CD1c-positive myeloid dendritic cell (primary cell): ENCODE data around the gene CHST9.
"Not testable (repeated sequence)": the region's sequence is repeated elsewhere in the genome, so short reads cannot be mapped to it uniquely, and the experiment has no call there.

ENCODE experiments used
- DNase-seq: peaks from one replicate; pipeline ENCODE4 v3.0.0-alpha.2; 2016; ENCODE audit errors: extremely low spot score

CHST9 gene

DNA sequence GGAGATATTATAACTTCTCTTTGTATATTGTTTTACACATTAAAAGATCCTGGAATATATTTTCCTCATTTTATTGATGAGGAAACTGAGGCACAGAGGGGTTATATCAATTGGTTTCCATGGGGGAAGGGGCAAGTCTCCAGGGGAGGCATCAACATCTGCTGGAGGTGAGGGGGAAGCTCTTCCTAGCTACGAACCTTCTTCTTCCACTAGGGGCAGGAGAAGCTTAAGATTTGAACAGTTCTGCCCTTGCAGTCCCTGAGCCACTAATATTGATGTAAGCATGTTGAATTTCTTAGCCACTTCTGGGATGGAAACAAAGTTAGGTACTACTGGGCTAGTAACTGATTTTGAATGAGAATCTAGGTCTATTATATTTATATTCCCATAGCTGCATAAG lies 179.5 kb downstream of the CHST9 start:
- no peak for DNase-seq

DNA sequence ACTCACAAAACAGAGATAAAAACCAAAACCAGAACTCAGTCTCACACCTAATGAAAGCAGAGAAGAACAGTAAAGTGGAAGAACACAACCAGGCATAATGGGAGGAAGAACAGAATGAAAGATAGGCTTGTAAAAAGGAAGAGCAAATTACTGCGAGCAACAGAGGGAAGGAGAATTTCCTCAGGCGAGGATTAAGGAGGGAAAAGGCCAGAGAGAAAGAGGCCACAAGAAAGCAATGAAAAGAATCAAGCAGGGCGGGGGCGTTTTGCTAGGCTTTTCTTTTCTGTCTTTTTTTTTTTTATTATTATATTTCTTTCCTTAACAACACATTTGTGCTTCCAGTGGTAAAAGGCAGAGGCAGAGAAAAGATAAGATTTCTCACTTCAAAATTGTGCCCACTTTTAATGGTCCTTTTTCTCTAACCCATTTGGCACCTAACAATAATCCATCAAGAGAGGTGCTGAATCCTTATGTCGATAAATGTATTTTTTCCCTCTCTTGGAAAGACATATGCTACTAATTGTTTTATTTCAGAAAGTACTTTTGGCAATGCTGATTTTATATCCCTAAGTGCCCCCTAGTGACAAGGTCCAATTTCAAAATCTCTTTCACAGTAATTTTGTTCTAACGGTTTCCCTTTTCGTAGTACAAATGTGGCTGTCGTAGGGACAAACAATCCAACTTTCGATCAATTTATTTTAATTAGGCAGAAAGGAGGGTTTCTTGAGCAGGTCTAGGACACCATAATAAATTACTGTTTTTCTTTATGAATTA lies 180.9 kb downstream of the CHST9 start:
- no peak for DNase-seq

DNA sequence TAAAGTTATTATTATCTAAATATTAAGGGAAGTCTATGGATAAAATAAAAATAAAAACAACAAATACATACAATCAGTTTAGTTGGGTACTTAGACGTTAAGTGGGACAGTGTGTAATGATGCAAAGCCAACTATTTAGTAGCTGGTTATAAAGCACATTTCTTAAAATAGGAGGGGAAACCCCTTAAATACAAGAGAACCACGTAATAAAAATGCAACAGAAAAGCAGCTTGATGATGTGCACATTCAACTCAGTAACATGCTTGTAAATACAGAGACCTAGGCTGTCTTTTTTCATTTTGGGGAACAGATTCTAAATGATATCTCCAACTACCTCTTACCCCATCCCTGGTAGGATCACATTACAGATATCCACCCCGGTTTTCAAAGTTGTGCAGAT lies 185.3 kb downstream of the CHST9 start:
- DNase-seq: no peak

DNA sequence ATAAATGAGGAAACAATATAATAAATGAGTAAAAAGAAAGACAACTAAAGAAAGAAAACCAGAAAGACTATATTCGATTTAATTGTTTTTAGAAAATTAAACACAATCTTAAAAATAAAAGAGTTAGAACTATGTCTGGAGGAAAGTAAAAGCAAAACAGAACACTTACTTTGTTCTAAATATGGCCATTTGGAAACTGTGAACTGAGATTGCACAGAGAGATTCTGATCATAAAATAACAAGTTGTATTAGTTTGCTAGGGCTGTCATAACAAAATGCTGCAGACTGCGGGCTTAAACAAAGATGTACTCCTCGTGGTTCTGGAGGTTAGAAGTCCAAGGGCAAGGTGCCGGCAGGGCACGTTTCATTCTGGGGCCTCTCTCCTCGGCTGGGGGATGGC lies 191.5 kb downstream of the CHST9 start:
- DNase-seq: no peak

DNA sequence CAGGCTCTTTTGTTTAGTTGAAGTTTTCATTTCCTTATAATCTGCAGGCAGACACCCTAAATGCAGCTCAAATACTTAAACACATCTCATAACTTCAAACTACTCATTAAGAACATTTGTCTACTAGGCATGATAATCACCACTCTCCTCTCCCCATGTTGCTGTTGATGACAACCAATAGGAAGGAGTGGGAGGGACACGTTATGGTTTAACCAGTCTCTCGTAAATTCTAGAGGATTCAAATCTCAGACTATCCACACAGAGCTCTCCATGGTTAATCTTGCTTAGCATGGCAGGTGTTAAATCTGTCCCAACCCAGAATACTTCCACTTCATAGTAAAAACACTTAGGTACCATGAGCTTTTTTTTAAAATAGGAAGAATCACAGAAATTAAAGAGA lies 192.2 kb downstream of the CHST9 start:
- no peak for DNase-seq

GRCh38 chr18:26989842-26990241 lies 195.3 kb downstream of the CHST9 start:
- no peak for DNase-seq

- no peak for DNase-seq
These were observed 203.6 kb downstream of the CHST9 start for GRCh38 chr18:26981360-26982082.

GRCh38 chr18:26978812-26979341 lies 206.2 kb downstream of the CHST9 start:
- DNase-seq: no peak

DNA sequence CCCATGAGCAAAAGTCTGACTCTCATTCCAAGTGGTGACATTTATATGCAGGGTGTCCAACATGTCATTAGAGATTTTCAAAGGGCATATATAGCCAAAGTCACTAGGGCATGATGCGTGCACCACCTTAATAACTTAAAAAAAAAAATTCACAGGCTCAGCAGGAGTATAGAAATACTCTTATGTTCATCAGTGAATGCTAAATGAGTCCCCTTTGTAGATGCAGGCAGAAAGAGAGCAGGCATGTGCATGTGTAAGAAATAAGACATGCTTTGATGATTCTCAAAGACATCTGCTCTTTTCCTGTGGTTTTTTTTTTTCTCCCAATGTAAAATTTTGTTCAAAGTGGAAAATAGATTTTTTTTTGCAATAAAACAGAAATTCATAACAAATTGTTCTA lies 207.3 kb downstream of the CHST9 start:
- DNase-seq: no peak

GRCh38 chr18:26976206-26976605 lies 208.9 kb downstream of the CHST9 start:
- no peak for DNase-seq

DNA sequence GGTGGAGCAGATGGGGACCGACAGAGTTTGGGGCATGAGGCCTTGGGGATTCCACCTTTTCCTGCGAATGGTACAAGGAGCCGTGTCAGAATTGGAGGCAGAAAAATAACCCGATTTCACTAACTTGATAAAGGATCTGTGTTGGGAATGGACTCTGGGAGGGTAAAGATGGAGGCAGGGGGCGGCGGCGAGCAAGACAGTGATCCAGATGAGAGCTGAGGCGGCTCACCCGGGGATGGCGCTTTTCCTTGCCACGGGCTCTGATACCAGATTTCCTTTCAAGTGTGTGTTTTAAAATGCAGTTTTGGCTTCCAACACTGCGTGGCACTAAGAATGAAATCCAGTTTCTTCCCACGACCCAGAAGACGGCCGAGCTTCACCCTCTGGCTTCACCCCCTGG lies 212.6 kb downstream of the CHST9 start:
- DNase-seq: not testable (repeated sequence)

DNA sequence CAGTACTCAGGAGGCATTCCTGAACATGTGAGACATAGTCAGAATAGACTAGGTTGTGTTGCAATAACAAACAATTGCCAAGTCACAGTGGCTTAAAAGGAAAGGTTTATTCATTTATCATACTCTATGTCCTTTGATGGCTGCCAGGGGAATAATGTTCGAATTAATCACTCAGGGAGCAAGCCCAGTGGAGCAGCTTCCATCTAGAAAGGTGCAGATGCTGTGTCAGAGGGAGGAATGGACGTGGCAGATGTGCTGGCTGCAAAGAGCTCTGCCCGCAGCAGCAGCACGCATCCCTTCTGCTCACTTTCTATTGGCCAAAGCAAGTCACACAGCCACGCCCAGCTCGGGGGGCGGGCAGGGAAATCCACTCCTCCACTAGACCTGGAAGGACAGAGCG lies 213.7 kb downstream of the CHST9 start:
- DNase-seq: no peak

DNA sequence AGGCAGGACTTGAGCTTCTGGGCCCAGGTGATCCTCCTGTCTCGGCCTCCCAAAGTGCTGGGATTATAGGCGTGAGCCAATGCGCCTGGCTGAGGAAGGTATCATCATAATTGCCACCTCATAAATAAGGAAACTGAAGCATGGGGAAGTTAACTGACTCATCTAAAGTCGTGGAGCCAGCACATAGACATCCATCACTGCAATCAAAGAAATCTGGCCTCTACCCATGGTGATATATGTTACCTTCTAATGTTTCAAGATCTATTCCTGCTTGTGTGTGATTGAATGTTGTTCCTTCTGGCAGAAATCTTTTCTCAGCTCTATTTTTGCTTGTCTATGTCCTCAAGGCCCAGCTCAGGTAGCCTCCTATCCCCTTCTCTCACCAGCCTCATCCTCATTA lies 214.5 kb downstream of the CHST9 start:
- DNase-seq: no peak

DNA sequence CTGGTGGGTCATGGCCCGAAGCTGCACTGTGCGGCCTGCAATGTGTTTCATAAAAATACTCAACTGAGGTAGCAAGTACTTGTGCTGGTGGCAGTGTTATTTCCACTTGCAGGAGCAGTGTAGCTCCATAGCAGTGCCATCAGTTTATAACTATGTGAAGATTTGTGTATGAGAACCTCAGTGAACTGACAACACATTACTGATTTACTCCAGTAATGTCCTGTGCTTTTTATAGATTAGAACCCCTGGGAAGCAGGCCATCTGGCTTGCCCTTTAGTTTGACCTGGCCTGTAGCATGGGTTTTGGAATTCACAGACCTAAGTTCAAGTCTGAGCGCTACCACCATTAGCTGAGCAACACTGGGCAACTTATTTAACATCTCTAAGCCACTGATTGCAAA lies 219.9 kb downstream of the CHST9 start:
- no peak for DNase-seq

GRCh38 chr18:26963292-26963691 lies 221.8 kb downstream of the CHST9 start:
- DNase-seq: no peak

GRCh38 chr18:26961839-26962238 lies 223.3 kb downstream of the CHST9 start:
- DNase-seq: no peak

DNA sequence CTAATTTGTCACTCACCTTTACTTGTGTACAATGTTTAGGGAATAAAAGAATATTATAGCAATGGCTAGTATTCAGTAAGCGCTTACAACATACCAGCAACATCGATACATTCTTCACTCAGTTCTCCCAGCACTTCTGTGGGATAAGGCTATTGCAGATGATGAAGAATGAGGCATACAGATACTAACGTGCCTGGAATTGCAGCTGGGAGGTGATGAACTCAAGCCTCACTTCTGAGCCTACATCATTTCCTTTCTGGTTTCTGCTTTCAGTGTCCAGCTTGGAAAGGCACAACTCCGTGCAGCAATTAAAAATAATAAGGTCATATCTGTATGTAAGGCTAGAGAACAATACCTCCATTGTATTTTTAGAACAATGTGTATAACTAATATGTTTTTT lies 224.2 kb downstream of the CHST9 start:
- no peak for DNase-seq

- DNase-seq: no peak
These were observed 228.2 kb downstream of the CHST9 start for GRCh38 chr18:26956863-26957262.

DNA sequence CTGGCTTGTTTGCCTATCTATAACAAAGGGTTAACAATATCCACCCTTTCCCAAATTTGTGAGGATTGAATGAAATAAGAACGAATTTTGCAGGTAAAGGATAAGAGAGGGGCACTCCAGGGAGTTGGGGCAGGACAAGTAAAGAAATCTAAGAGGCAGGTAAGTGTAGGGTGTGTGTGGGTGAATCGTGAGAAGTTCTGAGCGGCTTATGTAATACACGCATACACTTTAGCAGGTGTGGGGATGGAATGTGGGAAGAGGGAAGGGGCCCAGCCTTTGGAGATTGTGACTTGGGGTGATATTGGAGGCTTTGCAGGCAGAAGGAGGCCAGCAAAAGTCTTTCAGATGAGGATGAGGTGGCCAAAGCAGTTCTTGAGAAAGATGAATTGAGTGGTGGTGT lies 236.4 kb downstream of the CHST9 start:
- DNase-seq: no peak

DNA sequence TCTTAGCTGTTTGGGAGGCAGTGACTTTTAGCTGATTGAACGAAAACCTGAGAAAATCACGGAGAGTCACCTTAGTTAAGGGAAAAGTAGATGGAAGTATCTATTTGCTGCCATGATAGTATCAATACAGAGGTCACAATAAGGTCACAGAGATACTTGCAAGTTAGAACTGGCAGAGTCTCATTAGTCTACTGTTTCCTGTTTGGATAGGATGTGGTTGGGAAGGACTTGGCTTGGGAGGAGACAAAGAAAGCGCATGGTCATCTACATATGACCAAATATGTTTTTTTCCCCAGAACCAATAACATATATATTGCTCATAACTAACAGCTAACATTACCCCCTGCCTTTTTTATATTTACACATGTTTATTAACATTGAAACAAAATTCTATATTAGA lies 241.2 kb downstream of the CHST9 start:
- DNase-seq: no peak

DNA sequence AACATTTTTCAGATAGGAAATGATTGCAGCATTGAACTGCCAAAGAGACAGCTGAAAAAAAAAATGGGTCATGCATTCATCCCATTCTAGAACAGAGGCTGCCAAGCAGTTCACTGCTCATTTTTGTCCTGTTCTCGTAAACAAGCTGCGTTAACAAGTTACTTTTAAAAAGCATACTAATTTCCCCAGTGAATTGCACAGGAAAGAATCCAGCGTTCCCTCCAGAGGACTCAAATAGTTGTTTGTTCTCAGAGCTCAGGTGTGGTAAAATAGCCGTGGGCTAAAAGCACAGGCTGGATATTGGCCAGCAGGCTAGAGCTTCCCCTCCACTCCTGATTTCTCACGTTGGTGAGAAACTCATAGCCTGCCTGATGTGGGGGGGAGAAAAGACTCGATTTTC lies 243.5 kb downstream of the CHST9 start:
- no peak for DNase-seq

DNA sequence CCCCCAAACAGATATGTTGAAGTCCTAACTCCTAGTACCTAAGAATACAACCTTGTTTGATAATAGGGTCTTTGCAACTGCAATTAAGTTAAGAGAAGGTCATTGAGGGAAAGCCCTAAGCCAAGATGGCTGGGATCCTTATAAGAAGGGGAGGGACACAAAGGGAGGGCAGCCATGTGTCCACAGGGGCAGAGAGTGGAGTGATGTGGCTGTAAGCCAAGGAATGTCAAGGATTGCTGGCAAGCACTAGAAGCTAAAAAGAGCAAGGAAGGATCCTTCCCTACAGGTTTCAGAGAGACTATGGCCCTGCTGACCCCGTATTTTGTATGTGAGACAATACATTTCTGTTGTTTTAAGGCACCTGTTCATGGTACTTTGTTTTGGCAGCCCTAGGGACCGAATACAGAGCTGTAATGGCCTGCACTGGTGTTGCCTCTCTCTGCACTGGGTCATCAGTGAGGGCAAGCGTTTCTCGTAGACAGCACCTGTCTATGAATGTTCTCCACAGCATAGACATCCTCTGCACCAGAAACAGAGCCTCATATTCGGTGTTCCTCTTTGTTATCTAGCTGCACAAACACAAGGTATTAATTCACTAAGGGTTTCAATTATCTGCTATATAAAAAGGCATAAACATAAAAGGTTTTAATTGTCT lies 244.2 kb downstream of the CHST9 start:
- no peak for DNase-seq

DNA sequence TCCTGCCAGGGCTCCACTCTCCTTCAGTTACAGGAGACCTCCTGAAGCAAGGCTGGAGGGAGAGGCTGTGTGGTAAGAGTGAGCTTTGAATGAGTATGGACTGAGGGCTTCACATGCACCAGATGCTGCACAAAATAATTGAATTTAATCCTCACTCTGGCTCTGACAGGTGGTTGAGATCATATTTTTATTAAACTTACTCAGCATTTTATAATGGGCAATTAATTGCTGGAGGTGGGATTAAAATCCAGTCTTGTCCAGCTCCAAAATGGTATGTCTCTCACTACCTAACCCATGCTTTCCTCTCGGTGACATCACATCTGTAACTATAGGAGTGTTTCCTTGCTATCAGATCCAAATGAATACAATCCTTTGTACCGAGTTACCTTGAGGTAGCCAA lies 253.4 kb downstream of the CHST9 start:
- no peak for DNase-seq
